NT2/D1 (cell line): ENCODE measurements around the gene METTL9.

Experiments used
- SUZ12 ChIP-seq: IDR thresholded peaks from 2 replicates; pipeline ENCODE4 v1.6.1; 2011; ENCODE audit not compliant: insufficient read length, insufficient read depth; ENCODE audit errors: extremely low read depth
- YY1 ChIP-seq: IDR thresholded peaks from 2 replicates; pipeline ENCODE4 v1.6.1; 2011; ENCODE audit not compliant: insufficient read length, insufficient read depth

DNA sequence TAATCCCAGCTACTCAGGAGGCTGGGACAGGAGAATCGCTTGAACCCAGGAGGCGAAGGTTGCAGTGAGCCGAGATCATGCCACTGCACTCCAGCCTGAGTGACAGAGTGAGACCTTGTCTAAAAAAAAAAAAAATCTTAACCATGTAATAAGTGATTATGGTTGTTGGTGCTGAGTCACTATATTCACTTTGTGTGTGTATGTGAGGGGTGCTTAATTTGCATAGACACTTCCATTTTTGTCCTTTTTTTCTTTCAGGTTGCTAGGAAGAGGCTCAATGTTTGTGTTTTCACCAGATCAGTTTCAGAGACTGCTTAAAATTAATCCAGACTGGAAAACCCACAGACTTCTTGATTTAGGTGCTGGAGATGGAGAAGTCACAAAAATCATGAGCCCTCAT is 18.2 kb downstream of the METTL9 start:
- TF ChIP-seq YY1 (no peak), SUZ12 (no peak)
